Measurements from ENCODE around the gene WDR46.
A peak's percentile ranks its signal among the peaks of the same experiment; 100 is the strongest.

Gene WDR46

GRCh38 chr6:33248932-33249731 lies 39.9 kb downstream of the WDR46 start:
- peak; percentile 13 for TF ChIP-seq CTCF (IDR thresholded peaks at IDR 0.05; ENCODE audit: low read depth, low read length)
- DNase-seq (ENCODE audit: extremely low read depth, low read depth), result peak; percentile 98

GRCh38 chr6:33248643-33248931 lies 40.5 kb downstream of the WDR46 start:
- no peak for TF ChIP-seq CTCF (IDR thresholded peaks at IDR 0.05; ENCODE audit: low read depth, low read length)
- no peak for DNase-seq (ENCODE audit: extremely low read depth, low read depth)

- peak; percentile 59 for DNase-seq (ENCODE audit: extremely low read depth, low read depth)
- TF ChIP-seq CTCF (IDR thresholded peaks at IDR 0.05; ENCODE audit: low read depth, low read length), result peak; percentile 88
Observed at GRCh38 chr6:33247977-33248642, 40.9 kb downstream of the WDR46 start.

GRCh38 chr6:33243476-33243875 lies 45.6 kb downstream of the WDR46 start:
- DNase-seq (ENCODE audit: extremely low read depth, low read depth), result no peak
- TF ChIP-seq CTCF (IDR thresholded peaks at IDR 0.05; ENCODE audit: low read depth, low read length), result no peak

GRCh38 chr6:33241968-33242367 lies 47.1 kb downstream of the WDR46 start:
- TF ChIP-seq CTCF (IDR thresholded peaks at IDR 0.05; ENCODE audit: low read depth, low read length), result no peak
- no peak for DNase-seq (ENCODE audit: extremely low read depth, low read depth)

- no peak for DNase-seq (ENCODE audit: extremely low read depth, low read depth)
Observed at GRCh38 chr6:33237741-33238140, 51.3 kb downstream of the WDR46 start.

More at GRCh38 chr6:33237741-33238140, 51.3 kb downstream of the WDR46 start:
- TF ChIP-seq CTCF (IDR thresholded peaks at IDR 0.05; ENCODE audit: low read depth, low read length), result no peak

All from AG09319 (cell line).